Kasumi-1 (cell line): ENCODE measurements around the gene SPATA33.
"Not testable (repeated sequence)": the region's sequence is repeated elsewhere in the genome, so short reads cannot be mapped to it uniquely, and the experiment has no call there.

ENCODE experiments used
- DNase-seq, 2 experiments: peaks; one replicate each; lab custom pipeline; 2025; lab: John Stamatoyannopoulos, UW

Gene SPATA33

GRCh38 chr16:89629827-89630610 lies 27.6 kb upstream of the SPATA33 start:
- no peak for DNase-seq

- no peak for DNase-seq
Observed at GRCh38 chr16:89633064-89633631, 24.5 kb upstream of the SPATA33 start.

- not testable (repeated sequence) for DNase-seq
Observed at GRCh38 chr16:89634463-89635385, 22.9 kb upstream of the SPATA33 start.

- no peak for DNase-seq
Observed at GRCh38 chr16:89636663-89637062, 21.0 kb upstream of the SPATA33 start.

- DNase-seq = no peak
Observed at GRCh38 chr16:89637379-89637778, 20.3 kb upstream of the SPATA33 start.

- DNase-seq = no peak
Observed at GRCh38 chr16:89638455-89638854, 19.2 kb upstream of the SPATA33 start.

- no peak for DNase-seq
Observed at GRCh38 chr16:89639385-89639784, 18.3 kb upstream of the SPATA33 start.

GRCh38 chr16:89641458-89642119 lies 16.0 kb upstream of the SPATA33 start:
- DNase-seq = no peak

GRCh38 chr16:89642574-89642973 lies 15.1 kb upstream of the SPATA33 start:
- no peak for DNase-seq

- no peak for DNase-seq
Observed at GRCh38 chr16:89643769-89644300, 13.8 kb upstream of the SPATA33 start.

GRCh38 chr16:89645122-89645521 lies 12.5 kb upstream of the SPATA33 start:
- no peak for DNase-seq

- no peak for DNase-seq
Observed at GRCh38 chr16:89646270-89646669, 11.4 kb upstream of the SPATA33 start.

- no peak for DNase-seq
Observed at GRCh38 chr16:89646906-89647305, 10.7 kb upstream of the SPATA33 start.

- no peak for DNase-seq
Observed at GRCh38 chr16:89651584-89651983, 6.1 kb upstream of the SPATA33 start.

GRCh38 chr16:89653656-89654295 lies 3.9 kb upstream of the SPATA33 start:
- no peak for DNase-seq

- DNase-seq = no peak
Observed at GRCh38 chr16:89655062-89655643, 2.5 kb upstream of the SPATA33 start.

- DNase-seq = no peak
Observed at GRCh38 chr16:89656435-89657121, 1.1 kb upstream of the SPATA33 start.

- peak in 1 of 2 experiments; percentile 21 for DNase-seq
Observed at GRCh38 chr16:89658221-89658879, 714 bp downstream of the SPATA33 start.

GRCh38 chr16:89660146-89660545 lies 2.5 kb downstream of the SPATA33 start:
- DNase-seq = no peak

- no peak for DNase-seq
Observed at GRCh38 chr16:89661215-89661614, 3.6 kb downstream of the SPATA33 start.
